HepG2 (cell line): ENCODE data around the gene HIF1AN. TPM values are rescaled to one million over a fixed set of nuclear protein-coding genes. Genes with fewer than 3 reads are reported as not detected.

Experiments
- ATAC-seq: fragments of 200-7000 bp; cut with Tn5 transposase; 3 replicates; pipeline ENCODE4 v1.9.1; 2020; ENCODE audit warnings: mild to moderate bottlenecking, moderate library complexity
- BruUV-seq: library from RNA; stranded (reverse); fragments of 400-500 nt; replicated peaks from 2 replicates; lab custom pipeline; 2021; lab: Mats Ljungman, UMichigan
- CTCF ChIA-PET: fragments of 300-600 bp; formaldehyde crosslinking; extraction: SDS; loops from one replicate; lab custom pipeline; 2021; ENCODE audit warnings: low total read pairs, inconsistent platforms, low intra/inter-chr PET ratio; lab: Yijun Ruan, JAX
- POLR2A ChIA-PET: fragments of 350-600 bp; sonication (Branson Sonifier 250); formaldehyde crosslinking; loops from one replicate; lab custom pipeline; 2020; ENCODE audit warnings: antibody characterized with exemption, inconsistent platforms; lab: Yijun Ruan, JAX
- DNase-seq: peaks from one replicate; pipeline ENCODE4 v3.0.0-alpha.2; 2015; ENCODE audit warnings: low spot score
- FAIRE-seq: peaks from 3 replicates; lab custom pipeline; 2011; peaks lifted over from hg19 to GRCh38; lab: Jason Lieb, UNC
- H2AFZ ChIP-seq: one replicate; pipeline ENCODE4 v1.6.1; 2011; ENCODE audit warnings: low read length, inconsistent platforms
- H3K27ac ChIP-seq: fragments of 300-600 bp; 3 replicates; pipeline ENCODE4 v1.8.0; 2011; ENCODE audit warnings: mixed run types, mild to moderate bottlenecking, mixed read lengths, low read length, inconsistent platforms; ENCODE audit not compliant: insufficient read depth; ENCODE audit errors: extremely low read length
- H3K27me3 ChIP-seq, 2 experiments: fragments of 200-600 bp in 1 of 2; 2 replicates in 1 of 2; 3 replicates in 1 of 2; pipeline versions ENCODE4 v1.6.0 to v1.8.0; 2011; ENCODE audit warnings: low read length in 2 of 2, mild to moderate bottlenecking in 2 of 2, moderate library complexity in 2 of 2, inconsistent platforms in 1 of 2; ENCODE audit not compliant: insufficient read depth in 2 of 2, control insufficient read depth in 1 of 2
- H3K36me3 ChIP-seq, 2 experiments: fragments of 200-600 bp in 1 of 2; replicated peaks in 1 of 2; 2 replicates in 1 of 2; 3 replicates in 1 of 2; pipeline versions ENCODE4 v1.5.1 to v1.8.0; 2011; ENCODE audit warnings: low read length in 2 of 2, inconsistent platforms in 1 of 2; ENCODE audit not compliant: insufficient read depth in 2 of 2, control insufficient read depth in 1 of 2
- H3K4me1 ChIP-seq: 2 replicates; pipeline ENCODE4 v1.5.1; 2012; ENCODE audit warnings: low read length, inconsistent platforms; ENCODE audit not compliant: insufficient read depth
- H3K4me2 ChIP-seq: 2 replicates; pipeline ENCODE4 v1.6.0; 2011; ENCODE audit warnings: low read depth, low read length, inconsistent platforms
- H3K4me3 ChIP-seq, 3 experiments: fragments of 200-600 bp in 1 of 3; sonication (generic), shearing (Covaris generic) in 1 of 3; replicated peaks in 1 of 3; 2 replicates each; pipeline ENCODE4 v1.5.1; 2011 to 2016; ENCODE audit warnings: low read length in 3 of 3, inconsistent platforms in 2 of 3, low read depth in 2 of 3, mild to moderate bottlenecking in 2 of 3, control low read depth in 1 of 3, mixed read lengths in 1 of 3; ENCODE audit not compliant: insufficient read depth in 1 of 3
- H3K79me2 ChIP-seq: one replicate; pipeline ENCODE4 v1.6.1; 2011; ENCODE audit warnings: low read length, inconsistent platforms; ENCODE audit not compliant: insufficient read depth
- H3K9ac ChIP-seq: 2 replicates; pipeline ENCODE4 v1.6.0; 2011; ENCODE audit warnings: mild to moderate bottlenecking, low read depth, low read length, inconsistent platforms; ENCODE audit not compliant: insufficient read depth
- H3K9me3 ChIP-seq: 2 replicates; pipeline ENCODE4 v1.5.1; 2012; ENCODE audit warnings: mild to moderate bottlenecking, low read length
- H4K20me1 ChIP-seq: 2 replicates; pipeline ENCODE4 v1.6.0; 2011; ENCODE audit warnings: inconsistent platforms, mild to moderate bottlenecking, low read length, moderate library complexity; ENCODE audit not compliant: insufficient read depth
- ARNT2 ChIP-seq: sonication (generic); formaldehyde crosslinking; IDR thresholded peaks from 2 replicates; pipeline ENCODE4 v1.8.0; 2022; ENCODE audit warnings: mild to moderate bottlenecking, low read depth, missing genetic modification reagents, moderate library complexity
- KIAA2018 ChIP-seq: sonication (generic); formaldehyde crosslinking; IDR thresholded peaks from 2 replicates; pipeline ENCODE4 v1.5.0; 2020; ENCODE audit warnings: mild to moderate bottlenecking, missing genetic modification reagents, borderline replicate concordance
- SKI ChIP-seq: fragments of 450-650 bp; IDR thresholded peaks from one replicate; pipeline ENCODE4 v1.6.1; 2018; ENCODE audit warnings: mild to moderate bottlenecking; ENCODE audit not compliant: partially characterized antibody
- WGBS: methylation state at CpG from one replicate; pipeline ENCODE4 v1.1.6; 2017; ENCODE audit warnings: low lambda C conversion rate; 5-methylcytosine and 5-hydroxymethylcytosine counted together
- in situ Hi-C: cut with HindIII; loops from 2 replicates; pipeline ENCODE4 v1.10.0; 2017; ENCODE audit warnings: low pct_unique_long_range_greater_than_20kb; ENCODE audit not compliant: extremely low pct_ligation_motif_present
- intact Hi-C: fragments of 100-400 bp; cut with micrococcal nuclease; formaldehyde crosslinking; loops from one replicate; pipeline ENCODE4 v1.10.0; 2022; ENCODE audit not compliant: unreplicated experiment
- polyA plus RNA-seq, 8 experiments: library from polyadenylated mRNA; depleted of rRNA in 3 of 8; stranded (reverse) in 7 of 8; unstranded in 1 of 8; fragments of >200 nt; fragmentation: Illumina TruSeq in 4 of 8; extraction: Trizol in 4 of 8; gene quantifications; 2 replicates each; pipeline versions ENCODE4 v1.2.1 to v1.2.3, GENCODE V29; 2011 to 2016; ENCODE audit warnings: low read depth in 4 of 8, missing spikeins in 1 of 8, mixed read lengths in 1 of 8; ENCODE audit not compliant: insufficient read depth in 1 of 8
- total RNA-seq, 5 experiments: library from RNA; depleted of rRNA; stranded (reverse); fragments of >200 nt; fragmentation: Illumina TruSeq; extraction: Trizol; gene quantifications; 2 replicates each; pipeline ENCODE4 v1.2.3, GENCODE V29; 2016; ENCODE audit warnings: low read depth in 1 of 5

The HIF1AN gene
- total and polyA plus RNA-seq, 2 of the 13 experiments (the other 11 are each of a cell fraction or from before 2014, with no cell fraction given) = 8.6 to 10.7 TPM

GRCh38 chr10:100528123-100528886, 7.4 kb upstream of the HIF1AN start:
- FAIRE-seq = no peak
- peaks cover 18% of the 10 kb centered on the region for H3K79me2 ChIP-seq
- H3K27me3 ChIP-seq = no peaks in the 10 kb centered on the region; a peak in 1 of 5 replicates
- no peak for TF ChIP-seq KIAA2018 (CRISPR knock-in tag)
- TF ChIP-seq SKI = no peak
- no peak for TF ChIP-seq ARNT2 (CRISPR knock-in tag)
- TF ChIP-seq, all 625 proteins: peak for 0
- DNase-seq (no peak), ATAC-seq (no peak)
- intact Hi-C loops = no loop called here
- CTCF ChIA-PET = no interaction called here
- H3K4me1 ChIP-seq = peaks cover 24% of the 10 kb centered on the region
- H3K36me3 ChIP-seq = peaks cover 4 to 26% of the 10 kb centered on the region in 2 experiments
- H2AFZ ChIP-seq = no peak overlapping the region
- POLR2A ChIA-PET = no interaction called here
- H3K27ac ChIP-seq = no peak overlapping the region
- H4K20me1 ChIP-seq = no peaks in the 10 kb centered on the region
- H3K9ac ChIP-seq = peak overlapping the region; percentile 79; the same call in 1 of the 2 replicates
- BruUV-seq = TSS peak; percentile 58
- peak overlapping the region; percentile 73 to 87 (median 86); a peak in 5 of 6 replicates for H3K4me3 ChIP-seq
- H3K4me2 ChIP-seq = peak overlapping the region; percentile 99
- in situ Hi-C loops = no loop called here
- H3K9me3 ChIP-seq = no peaks in the 10 kb centered on the region
- 90% methylated on average over 7 of the region's 7 CpGs for WGBS
